Smooth muscle cell (in vitro differentiated cells): ENCODE results near the gene NCBP3. TPM values are rescaled to one million over a fixed set of nuclear protein-coding genes. Genes with fewer than 3 reads are reported as not detected.

Experiments used
- DNase-seq: peaks from one replicate; lab custom pipeline; 2025; ENCODE audit not compliant: unreplicated experiment; lab: John Stamatoyannopoulos, UW
- H2AFZ ChIP-seq: fragments of 200-600 bp; sonication (generic); 2 replicates; pipeline ENCODE4 v1.6.0; 2016; ENCODE audit warnings: antibody characterized with exemption, low read depth, mild to moderate bottlenecking
- H3F3A ChIP-seq: fragments of 200-600 bp; sonication (generic); 2 replicates; pipeline ENCODE4 v1.6.0; 2017; ENCODE audit warnings: antibody characterized with exemption, low read depth
- H3K27ac ChIP-seq: fragments of 200-600 bp; sonication (generic); 2 replicates; pipeline ENCODE4 v1.5.1; 2016; ENCODE audit warnings: low read depth, mild to moderate bottlenecking
- H3K27me3 ChIP-seq: fragments of 200-600 bp; sonication (generic); 2 replicates; pipeline ENCODE4 v1.6.1; 2016; ENCODE audit warnings: low read depth, mild to moderate bottlenecking
- H3K36me3 ChIP-seq: fragments of 200-600 bp; sonication (generic); 2 replicates; pipeline ENCODE4 v1.5.1; 2016; ENCODE audit warnings: low read depth
- H3K4me1 ChIP-seq: fragments of 200-600 bp; sonication (generic); 2 replicates; pipeline ENCODE4 v1.5.1; 2016; ENCODE audit warnings: low read depth
- H3K4me2 ChIP-seq: fragments of 200-600 bp; sonication (generic); 2 replicates; pipeline ENCODE4 v1.6.0; 2016; ENCODE audit warnings: mild to moderate bottlenecking
- H3K4me3 ChIP-seq: fragments of 200-600 bp; sonication (generic); 2 replicates; pipeline ENCODE4 v1.5.1; 2016; ENCODE audit warnings: mild to moderate bottlenecking
- H3K79me2 ChIP-seq: fragments of 200-600 bp; sonication (generic); 2 replicates; pipeline ENCODE4 v1.6.0; 2016; ENCODE audit warnings: low read depth, mild to moderate bottlenecking
- H3K9ac ChIP-seq: fragments of 200-600 bp; sonication (generic); 2 replicates; pipeline ENCODE4 v1.6.0; 2016; ENCODE audit warnings: low read depth
- H3K9me3 ChIP-seq: fragments of 200-600 bp; sonication (generic); replicated peaks from 2 replicates; pipeline ENCODE4 v1.5.1; 2016; ENCODE audit warnings: low read depth
- H4K20me1 ChIP-seq: fragments of 200-600 bp; sonication (generic); 2 replicates; pipeline ENCODE4 v1.6.0; 2016; ENCODE audit warnings: low read depth
- CTCF ChIP-seq: fragments of 200-600 bp; sonication (generic); IDR thresholded peaks from 2 replicates; pipeline ENCODE4 v1.5.1; 2017; ENCODE audit warnings: borderline replicate concordance, mild to moderate bottlenecking, antibody characterized with exemption; ENCODE audit not compliant: insufficient read depth, poor library complexity, severe bottlenecking
- WGBS: methylation state at CpG from one replicate; pipeline ENCODE4 v1.1.7; 2016; ENCODE audit warnings: low lambda C conversion rate; 5-methylcytosine and 5-hydroxymethylcytosine counted together
- polyA plus RNA-seq: library from polyadenylated mRNA; unstranded; fragments of >200 nt; fragmentation: Nextera tagmentation; extraction: Ambion mirVana; gene quantifications from 2 replicates; pipeline ENCODE4 v1.2.1, GENCODE V29; 2016
- total RNA-seq: library from RNA; depleted of rRNA; stranded (reverse); fragments of >200 nt; gene quantifications from 2 replicates; pipeline ENCODE4 v1.2.3, GENCODE V29; 2014

The NCBP3 gene
- total and polyA plus RNA-seq, 2 experiments from 2014 or later: 28.3 to 30.7 TPM

- H3K4me2 ChIP-seq: no peak overlapping the region
- H3K9ac ChIP-seq: no peak overlapping the region
- no peak overlapping the region for H3K4me3 ChIP-seq
- no peak for DNase-seq
- H3K79me2 ChIP-seq: no peaks in the 10 kb centered on the region
- no peaks in the 10 kb centered on the region for H4K20me1 ChIP-seq
- H3K9me3 ChIP-seq: no peaks in the 10 kb centered on the region
- no peaks in the 10 kb centered on the region for H3F3A ChIP-seq
- 83% methylated on average over 12 of the region's 12 CpGs for WGBS
- no peak for TF ChIP-seq CTCF
- H2AFZ ChIP-seq: no peak overlapping the region
- no peak overlapping the region for H3K27ac ChIP-seq
- no peaks in the 10 kb centered on the region for H3K4me1 ChIP-seq
- no peaks in the 10 kb centered on the region for H3K27me3 ChIP-seq
- peaks cover 28% of the 10 kb centered on the region for H3K36me3 ChIP-seq
Observed at GRCh38 chr17:3812771-3813170, 33.3 kb downstream of the NCBP3 start.

GRCh38 chr17:3812284-3812683 is 33.8 kb downstream of the NCBP3 start:
- TF ChIP-seq CTCF: no peak
- 91% methylated on average over 10 of the region's 10 CpGs for WGBS
- Histone ChIP-seq H3K4me2 (no peak overlapping the region), H2AFZ (no peak overlapping the region), H4K20me1 (no peaks in the 10 kb centered on the region), H3K4me1 (no peaks in the 10 kb centered on the region), H3K36me3 (peaks cover 28% of the 10 kb centered on the region), H3K27ac (no peak overlapping the region), H3K27me3 (no peaks in the 10 kb centered on the region), H3K4me3 (no peak overlapping the region), H3K9ac (no peak overlapping the region), H3K9me3 (no peaks in the 10 kb centered on the region), H3F3A (no peaks in the 10 kb centered on the region), H3K79me2 (no peaks in the 10 kb centered on the region)
- DNase-seq: no peak

- Histone ChIP-seq H3K27ac (no peak overlapping the region), H3K9me3 (no peaks in the 10 kb centered on the region), H3K27me3 (no peaks in the 10 kb centered on the region), H3K4me3 (no peak overlapping the region), H3K36me3 (peaks cover 14% of the 10 kb centered on the region), H3K9ac (no peak overlapping the region), H3F3A (no peaks in the 10 kb centered on the region), H3K79me2 (no peaks in the 10 kb centered on the region), H3K4me1 (no peaks in the 10 kb centered on the region), H3K4me2 (no peak overlapping the region), H2AFZ (no peak overlapping the region), H4K20me1 (no peaks in the 10 kb centered on the region)
- TF ChIP-seq CTCF: no peak
- 95% methylated on average over 4 of the region's 4 CpGs for WGBS
- DNase-seq: no peak
Observed at GRCh38 chr17:3810019-3810418, 36.0 kb downstream of the NCBP3 start.

GRCh38 chr17:3809135-3809534 is 36.9 kb downstream of the NCBP3 start:
- 85% methylated on average over 4 of the region's 4 CpGs for WGBS
- Histone ChIP-seq H3K4me1 (no peaks in the 10 kb centered on the region), H2AFZ (no peak overlapping the region), H3K9ac (no peak overlapping the region), H3K36me3 (peaks cover 8% of the 10 kb centered on the region), H3K4me3 (no peak overlapping the region), H3K27ac (peak overlapping the region; percentile 19), H3K4me2 (no peak overlapping the region), H3K79me2 (no peaks in the 10 kb centered on the region), H3K27me3 (no peaks in the 10 kb centered on the region), H3K9me3 (no peaks in the 10 kb centered on the region), H3F3A (no peaks in the 10 kb centered on the region), H4K20me1 (no peaks in the 10 kb centered on the region)
- no peak for DNase-seq
- no peak for TF ChIP-seq CTCF
